H1 (cell line): ENCODE data around the gene SLC13A4. TPM values are rescaled to one million over a fixed set of nuclear protein-coding genes. Genes with fewer than 3 reads are reported as not detected.

Experiments
- CTCF ChIA-PET: fragments of 300-600 bp; sonication (Branson Sonifier 250); formaldehyde crosslinking; loops from one replicate; lab custom pipeline; 2021; ENCODE audit not compliant: partially characterized antibody; lab: Charles Lee
- POLR2A ChIA-PET: fragments of 300-600 bp; sonication (Branson Sonifier 250); formaldehyde crosslinking; loops from one replicate; lab custom pipeline; 2021; ENCODE audit warnings: inconsistent platforms; ENCODE audit not compliant: partially characterized antibody; lab: Charles Lee
- DNase-seq, 2 experiments: peaks; one replicate each; pipeline versions ENCODE4 v3.0.0 to v3.0.0-alpha.2; 2010 to 2022; ENCODE audit warnings: low spot score in 2 of 2, low read depth in 1 of 2, mixed read lengths in 1 of 2
- FAIRE-seq: peaks from 2 replicates; lab custom pipeline; 2011; peaks lifted over from hg19 to GRCh38; lab: Jason Lieb, UNC
- H2AFZ ChIP-seq: 2 replicates; pipeline ENCODE4 v1.8.1; 2012; ENCODE audit warnings: low read length, inconsistent platforms
- H2AK5ac ChIP-seq: 2 replicates; pipeline ENCODE4 v1.6.1; 2013; ENCODE audit warnings: low read depth, low read length
- H2BK120ac ChIP-seq: replicated peaks from 2 replicates; pipeline ENCODE3; 2013; ENCODE audit warnings: low read depth, low read length, inconsistent platforms
- H2BK12ac ChIP-seq: 2 replicates; pipeline ENCODE4 v1.6.1; 2013; ENCODE audit warnings: low read depth, low read length
- H2BK15ac ChIP-seq: 2 replicates; pipeline ENCODE4 v1.6.1; 2013; ENCODE audit warnings: low read length
- H2BK20ac ChIP-seq: 2 replicates; pipeline ENCODE4 v1.6.1; 2013; ENCODE audit warnings: low read length
- H2BK5ac ChIP-seq: 2 replicates; pipeline ENCODE4 v1.6.1; 2013; ENCODE audit warnings: low read depth, low read length
- H3K14ac ChIP-seq: 2 replicates; pipeline ENCODE4 v1.6.1; 2013; ENCODE audit warnings: inconsistent platforms; ENCODE audit not compliant: insufficient read length
- H3K18ac ChIP-seq: 2 replicates; pipeline ENCODE4 v1.6.1; 2013; ENCODE audit warnings: low read length; ENCODE audit errors: extremely low read depth
- H3K23ac ChIP-seq: 2 replicates; pipeline ENCODE4 v1.6.1; 2013; ENCODE audit warnings: inconsistent platforms; ENCODE audit not compliant: insufficient read length
- H3K23me2 ChIP-seq: 2 replicates; pipeline ENCODE4 v1.6.1; 2013; ENCODE audit warnings: low read depth, low read length
- H3K27ac ChIP-seq: 2 replicates; pipeline ENCODE4 v1.6.1; 2011; ENCODE audit warnings: low read depth, low read length, inconsistent platforms
- H3K27me3 ChIP-seq, 4 experiments: replicated peaks in 1 of 4; 1 replicate in 1 of 4; 2 replicates in 3 of 4; pipeline versions ENCODE4 v1.6.1 to v1.8.1; 2011 to 2013; ENCODE audit warnings: low read length in 3 of 4, mild to moderate bottlenecking in 3 of 4, inconsistent platforms in 2 of 4, mixed read lengths in 2 of 4, moderate library complexity in 1 of 4; ENCODE audit not compliant: control insufficient read depth in 3 of 4, insufficient read depth in 3 of 4; ENCODE audit errors: extremely low read depth in 1 of 4
- H3K36me3 ChIP-seq, 4 experiments: 2 replicates each; pipeline versions ENCODE4 v1.6.1 to v1.8.1; 2011 to 2013; ENCODE audit warnings: mild to moderate bottlenecking in 4 of 4, low read length in 3 of 4, moderate library complexity in 2 of 4, control low read depth in 1 of 4, inconsistent platforms in 1 of 4; ENCODE audit not compliant: insufficient read depth in 4 of 4, control insufficient read depth in 2 of 4
- H3K4ac ChIP-seq: replicated peaks from 2 replicates; pipeline ENCODE3; 2013; ENCODE audit warnings: low read length, low read depth, mixed read lengths, inconsistent platforms; ENCODE audit not compliant: insufficient read length
- H3K4me1 ChIP-seq, 4 experiments: replicated peaks in 1 of 4; 1 replicate in 1 of 4; 2 replicates in 3 of 4; pipeline versions ENCODE4 v1.6.1 to v1.8.1; 2011 to 2013; ENCODE audit warnings: low read length in 3 of 4, inconsistent platforms in 2 of 4, mixed read lengths in 1 of 4; ENCODE audit not compliant: insufficient read depth in 4 of 4, control insufficient read depth in 3 of 4
- H3K4me2 ChIP-seq, 2 experiments: 2 replicates each; pipeline versions ENCODE4 v1.6.1 to v1.8.1; 2011 to 2013; ENCODE audit warnings: low read depth in 2 of 2, low read length in 2 of 2, control low read depth in 1 of 2, inconsistent platforms in 1 of 2, mild to moderate bottlenecking in 1 of 2; ENCODE audit not compliant: insufficient read depth in 1 of 2
- H3K4me3 ChIP-seq, 4 experiments: fragments of 200-600, 300-600 bp in 1 of 4; sonication (generic), shearing (Covaris generic), sonication (Bioruptor Twin) in 1 of 4; 2 replicates each; pipeline versions ENCODE4 v1.5.1 to v1.8.1; 2011 to 2016; ENCODE audit warnings: low read length in 4 of 4, low read depth in 3 of 4, control low read depth in 2 of 4, inconsistent platforms in 2 of 4, mild to moderate bottlenecking in 2 of 4, mixed read lengths in 1 of 4, moderate library complexity in 1 of 4; ENCODE audit not compliant: insufficient read depth in 2 of 4; ENCODE audit errors: extremely low read depth in 1 of 4
- H3K56ac ChIP-seq: replicated peaks from 2 replicates; pipeline ENCODE3; 2013; ENCODE audit warnings: low read depth, mild to moderate bottlenecking, mixed read lengths, low read length, inconsistent platforms; ENCODE audit not compliant: insufficient read length
- H3K79me1 ChIP-seq: 2 replicates; pipeline ENCODE4 v1.6.1; 2013; ENCODE audit warnings: low read depth, low read length, control low read depth
- H3K79me2 ChIP-seq, 2 experiments: 2 replicates each; pipeline versions ENCODE4 v1.6.1 to v1.8.1; 2012 to 2013; ENCODE audit warnings: low read length in 2 of 2, mild to moderate bottlenecking in 2 of 2, inconsistent platforms in 1 of 2; ENCODE audit not compliant: insufficient read depth in 2 of 2, control insufficient read depth in 1 of 2
- H3K9ac ChIP-seq, 4 experiments: replicated peaks in 1 of 4; 1 replicate in 1 of 4; 2 replicates in 3 of 4; pipeline versions ENCODE4 v1.6.1 to v1.8.1; 2011 to 2013; ENCODE audit warnings: low read depth in 3 of 4, low read length in 3 of 4, control low read depth in 2 of 4, mild to moderate bottlenecking in 2 of 4, moderate library complexity in 2 of 4, inconsistent platforms in 1 of 4; ENCODE audit errors: extremely low read depth in 1 of 4
- H3K9me3 ChIP-seq, 2 experiments: 2 replicates each; pipeline versions ENCODE4 v1.6.1 to v1.8.1; 2012 to 2013; ENCODE audit warnings: mild to moderate bottlenecking in 2 of 2, moderate library complexity in 2 of 2, control low read depth in 1 of 2, inconsistent platforms in 1 of 2, low read depth in 1 of 2, low read length in 1 of 2, mixed read lengths in 1 of 2; ENCODE audit not compliant: insufficient read depth in 2 of 2
- H4K20me1 ChIP-seq, 2 experiments: replicated peaks in 1 of 2; 2 replicates each; pipeline versions ENCODE3 to v1.8.1; 2011 to 2013; ENCODE audit warnings: inconsistent platforms in 2 of 2, low read length in 2 of 2, mild to moderate bottlenecking in 1 of 2; ENCODE audit not compliant: insufficient read depth in 2 of 2, control insufficient read depth in 1 of 2
- H4K5ac ChIP-seq: 2 replicates; pipeline ENCODE4 v1.6.1; 2013; ENCODE audit warnings: low read length, low read depth, mixed read lengths, inconsistent platforms; ENCODE audit not compliant: insufficient read length
- H4K8ac ChIP-seq: 2 replicates; pipeline ENCODE4 v1.8.0; 2013; ENCODE audit warnings: mild to moderate bottlenecking, moderate library complexity, low read length, inconsistent platforms; ENCODE audit not compliant: insufficient read depth; ENCODE audit errors: extremely low read depth
- H4K91ac ChIP-seq: replicated peaks from 2 replicates; pipeline ENCODE3; 2013; ENCODE audit warnings: low read length, mixed read lengths, inconsistent platforms; ENCODE audit not compliant: insufficient read length
- ATF2 ChIP-seq: IDR thresholded peaks from 2 replicates; pipeline ENCODE4 v1.6.1; 2012; ENCODE audit warnings: low read length, inconsistent platforms
- HDAC2 ChIP-seq, 2 experiments: fragments of 300-600 bp in 1 of 2; sonication (generic) in 1 of 2; IDR thresholded peaks; 2 replicates each; pipeline ENCODE4 v1.6.1; 2011 to 2012; ENCODE audit warnings: low read depth in 2 of 2, low read length in 2 of 2, mild to moderate bottlenecking in 2 of 2, moderate library complexity in 2 of 2, borderline replicate concordance in 1 of 2, inconsistent platforms in 1 of 2
- JUND ChIP-seq: IDR thresholded peaks from 2 replicates; pipeline ENCODE4 v1.6.1; 2011; ENCODE audit warnings: mild to moderate bottlenecking, improper control_type of control experiment, low read length
- KDM5A ChIP-seq: fragments of 200-600 bp; IDR thresholded peaks from 2 replicates; pipeline ENCODE4 v1.7.1; 2012; ENCODE audit warnings: mild to moderate bottlenecking, low read length, inconsistent platforms, mixed read lengths
- MAX ChIP-seq: IDR thresholded peaks from 2 replicates; pipeline ENCODE4 v1.6.1; 2012; ENCODE audit warnings: inconsistent platforms
- NANOG ChIP-seq: IDR thresholded peaks from 2 replicates; pipeline ENCODE4 v1.6.1; 2011; ENCODE audit warnings: low read length, low read depth, mild to moderate bottlenecking, inconsistent platforms; ENCODE audit not compliant: insufficient read depth, poor library complexity, severe bottlenecking
- RAD21 ChIP-seq, 2 experiments: IDR thresholded peaks in 1 of 2; conservative IDR thresholded peaks in 1 of 2; 2 replicates each; pipeline ENCODE4 v1.6.1; 2011; ENCODE audit warnings: low read depth in 2 of 2, low read length in 2 of 2, improper control_type of control experiment in 1 of 2, inconsistent platforms in 1 of 2, mild to moderate bottlenecking in 1 of 2, moderate library complexity in 1 of 2
- SIX5 ChIP-seq: IDR thresholded peaks from 2 replicates; pipeline ENCODE4 v1.6.1; 2011; ENCODE audit warnings: mild to moderate bottlenecking, low read depth, low read length
- TAF7 ChIP-seq: optimal IDR thresholded peaks from 2 replicates; pipeline ENCODE3; 2011; ENCODE audit warnings: low read depth, mild to moderate bottlenecking, inconsistent platforms, low read length, moderate library complexity, borderline replicate concordance
- TCF12 ChIP-seq: IDR thresholded peaks from 2 replicates; pipeline ENCODE4 v1.6.1; 2011; ENCODE audit warnings: low read depth, mild to moderate bottlenecking, low read length
- WGBS, 2 experiments: shearing (Covaris generic) in 1 of 2; methylation state at CpG; one replicate each; pipeline versions ENCODE4 v1.1.6 to v1.1.7; 2013 to 2015; ENCODE audit warnings: low lambda C conversion rate in 2 of 2, mixed read lengths in 2 of 2, inconsistent platforms in 1 of 2, low coverage in 1 of 2, missing lambda C conversion rate in 1 of 2; ENCODE audit not compliant: insufficient replicate concordance in 2 of 2, insufficient coverage in 1 of 2, insufficient read length in 1 of 2; ENCODE audit errors: extremely low coverage in 1 of 2, missing lambda C conversion rate in 1 of 2; 5-methylcytosine and 5-hydroxymethylcytosine counted together
- polyA plus RNA-seq, 7 experiments: library from polyadenylated mRNA; depleted of rRNA in 3 of 7; stranded (reverse) in 5 of 7; unstranded in 2 of 7; fragments of >200 nt in 5 of 7; fragments of 200-250 nt in 2 of 7; gene quantifications; 1 replicate in 5 of 7; 2 replicates in 1 of 7; 4 replicates in 1 of 7; pipeline versions ENCODE4 v1.2.1 to v1.2.3, GENCODE V29; 2011 to 2013; ENCODE audit warnings: missing spikeins in 2 of 7, mixed read lengths in 2 of 7
- total RNA-seq: library from RNA; stranded (reverse); fragmentation: NEBNext Ultra II Directional; extraction: Animal tissue kit (Norgen Biotek cat#: 25700); gene quantifications from 2 replicates; pipeline ENCODE4 v1.2.1, GENCODE V29; 2021

Gene SLC13A4
- total and polyA plus RNA-seq, 2 of the 8 experiments (the other 6 are each of a cell fraction or from before 2014, with no cell fraction given), result 3.9 to 7.5 TPM

GRCh38 chr7:135770139-135770710 lies 42.2 kb upstream of the SLC13A4 start:
- H2AFZ ChIP-seq, result no peak overlapping the region
- no peaks in the 10 kb centered on the region for H3K27me3 ChIP-seq
- no peaks in the 10 kb centered on the region for H3K79me2 ChIP-seq
- no peak overlapping the region for H3K27ac ChIP-seq
- H4K91ac ChIP-seq, result peak overlapping the region; percentile 45
- no peak overlapping the region for H3K4me3 ChIP-seq
- no peak overlapping the region for H3K4ac ChIP-seq
- no peak overlapping the region for H3K9ac ChIP-seq
- no peak overlapping the region for H2BK12ac ChIP-seq
- H3K4me2 ChIP-seq, result no peak overlapping the region
- H3K9me3 ChIP-seq, result no peaks in the 10 kb centered on the region
- H3K23me2 ChIP-seq, result no peaks in the 10 kb centered on the region
- CTCF ChIA-PET, result interaction anchor here (0.6 to 5.5 kb wide), 4 partner anchors 34 to 490 kb away, joined by 3 to 26 read pairs (median 12); no protein-coding TSS in a partner anchor
- FAIRE-seq (no peak), DNase-seq (peak in 1 of 2 experiments; percentile 29)
- H4K8ac ChIP-seq, result peak overlapping the region; percentile 60; the same call in 1 of the 2 replicates
- H2BK15ac ChIP-seq, result no peak overlapping the region
- peak overlapping the region; percentile 40; the same call in 1 of the 2 replicates for H2AK5ac ChIP-seq
- peaks cover 0 to 10% (median 0%) of the 10 kb centered on the region in 4 experiments; a peak in 2 of 7 replicates for H3K4me1 ChIP-seq
- H3K36me3 ChIP-seq, result no peaks in the 10 kb centered on the region
- H2BK5ac ChIP-seq, result no peak overlapping the region
- no peaks in the 10 kb centered on the region for H3K79me1 ChIP-seq
- H3K18ac ChIP-seq, result no peak overlapping the region
- no peak overlapping the region for H3K23ac ChIP-seq
- peak overlapping the region; percentile 27; the same call in 1 of the 2 replicates for H2BK20ac ChIP-seq
- H4K20me1 ChIP-seq, result no peaks in the 10 kb centered on the region
- POLR2A ChIA-PET, result no interaction called here
- H3K56ac ChIP-seq, result no peak overlapping the region
- WGBS, 2 experiments, result 93% methylated on average over 6 of the region's 6 CpGs; no CpG with 5 or more reads in 1 of the 2 experiments
- H4K5ac ChIP-seq, result no peak overlapping the region
- H2BK120ac ChIP-seq, result no peak overlapping the region
- H3K14ac ChIP-seq, result no peak overlapping the region
- no peak for TF ChIP-seq ATF2
- TF ChIP-seq NANOG, result no peak
- no peak for TF ChIP-seq HDAC2 (IDR thresholded peaks at IDR 0.05; ENCODE audit: borderline replicate concordance in 1 of 2, low read depth in 2 of 2, low read length in 2 of 2)
- no peak for TF ChIP-seq MAX
- no peak for TF ChIP-seq TAF7
- TF ChIP-seq SIX5, result no peak
- TF ChIP-seq JUND, result no peak
- no peak for TF ChIP-seq KDM5A
- no peak for TF ChIP-seq TCF12
- TF ChIP-seq RAD21 (IDR thresholded peaks at IDR 0.05 in 1 of 2, conservative IDR thresholded peaks at IDR 0.05 in 1 of 2; ENCODE audit: low read depth in 2 of 2, low read length in 2 of 2), result no peak
